SJCRH30 (cell line): Measurements from ENCODE around the gene DXO. TPM values are rescaled to one million over a fixed set of nuclear protein-coding genes. Genes with fewer than 3 reads are reported as not detected.
A peak's percentile ranks its signal among the peaks of the same experiment; 100 is the strongest.

Experiments
- DNase-seq, 2 experiments: peaks; one replicate each; pipeline ENCODE4 v3.0.0-alpha.2; 2015 to 2020
- H3K27ac ChIP-seq: fragments of 250-450 bp; sonication (Bioruptor Pico); 2 replicates; pipeline ENCODE4 v1.5.1; 2020; ENCODE audit warnings: mild to moderate bottlenecking, moderate library complexity
- H3K27me3 ChIP-seq: fragments of 250-450 bp; sonication (Bioruptor Pico); 2 replicates; pipeline ENCODE4 v1.5.1; 2020; ENCODE audit warnings: mild to moderate bottlenecking, moderate library complexity
- H3K36me3 ChIP-seq: fragments of 250-450 bp; sonication (Bioruptor Pico); 2 replicates; pipeline ENCODE4 v1.5.1; 2020; ENCODE audit warnings: mild to moderate bottlenecking, moderate library complexity
- H3K4me1 ChIP-seq: fragments of 250-450 bp; sonication (Bioruptor Pico); 2 replicates; pipeline ENCODE4 v1.5.1; 2020; ENCODE audit warnings: mild to moderate bottlenecking, moderate library complexity
- H3K4me3 ChIP-seq: fragments of 250-450 bp; sonication (Bioruptor Pico); 2 replicates; pipeline ENCODE4 v1.5.1; 2020; ENCODE audit warnings: mild to moderate bottlenecking, moderate library complexity
- H3K9me3 ChIP-seq: fragments of 250-450 bp; sonication (Bioruptor Pico); replicated peaks from 2 replicates; pipeline ENCODE4 v1.5.1; 2020; ENCODE audit warnings: mild to moderate bottlenecking, moderate library complexity
- total RNA-seq: library from RNA; depleted of rRNA; stranded (reverse); fragments of >200 nt; shearing (Covaris generic); gene quantifications from 2 replicates; pipeline ENCODE4 v1.2.3, GENCODE V29; 2014

DXO gene
- total RNA-seq, 1 experiment from 2014 or later, result 17.8 TPM

- Histone ChIP-seq H3K4me3 (peak overlapping the region; percentile 65), H3K36me3 (peaks cover 13% of the 10 kb centered on the region), H3K4me1 (no peaks in the 10 kb centered on the region; the same call in 1 of the 2 replicates), H3K9me3 (no peaks in the 10 kb centered on the region), H3K27me3 (no peaks in the 10 kb centered on the region), H3K27ac (peak overlapping the region; percentile 59; the same call in 1 of the 2 replicates)
- DNase-seq, result no peak
These were observed 1.2 kb downstream of the DXO start for GRCh38 chr6:31970604-31971271.

DNA sequence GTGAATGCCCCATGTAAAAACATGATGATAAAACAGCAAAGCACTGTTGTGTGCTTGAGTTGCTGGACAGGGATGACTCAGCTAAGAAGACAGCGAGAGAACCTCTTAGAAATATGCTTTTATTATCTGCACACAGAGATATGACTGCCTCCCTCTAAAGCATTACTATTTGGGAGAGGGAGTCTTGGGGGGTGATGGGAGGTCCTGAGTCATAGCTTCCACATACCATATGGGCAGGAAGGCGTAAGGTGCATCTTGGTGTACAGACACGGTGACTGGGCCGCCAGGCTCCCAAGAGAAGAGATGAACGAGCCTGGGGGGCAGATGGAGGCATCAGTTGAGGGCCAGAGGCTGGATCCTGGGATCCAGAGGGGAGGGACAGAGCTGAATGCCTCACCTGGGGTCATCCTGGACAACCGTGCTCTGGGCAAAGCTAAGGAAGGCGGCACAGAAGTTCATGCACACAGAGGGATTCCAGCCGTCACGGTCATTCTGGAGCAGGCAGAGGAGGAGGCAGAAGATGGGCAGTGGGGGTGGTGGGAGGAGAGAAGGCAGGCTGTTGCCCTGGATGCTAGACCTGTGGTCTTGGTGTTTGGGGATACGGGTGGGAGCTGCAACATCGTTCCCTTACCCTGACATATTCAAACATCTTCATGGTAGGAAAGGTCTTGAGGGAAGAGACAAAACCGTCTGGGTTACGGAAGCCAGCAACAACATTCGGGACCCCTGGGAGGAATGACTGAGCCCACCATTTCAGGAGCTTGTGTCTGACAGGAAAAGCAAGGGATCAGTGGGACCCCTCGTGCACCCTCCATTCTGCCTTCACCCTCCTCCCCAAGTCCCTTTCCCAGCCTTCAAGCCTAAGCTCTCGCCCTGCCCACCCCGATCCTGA, 2.0 kb downstream of the DXO start:
- Histone ChIP-seq H3K27me3 (no peaks in the 10 kb centered on the region), H3K27ac (no peak overlapping the region), H3K9me3 (no peaks in the 10 kb centered on the region), H3K4me3 (no peak overlapping the region), H3K4me1 (no peaks in the 10 kb centered on the region; the same call in 1 of the 2 replicates), H3K36me3 (peaks cover 15% of the 10 kb centered on the region)
- DNase-seq, result no peak

GRCh38 chr6:31968791-31969711, 2.9 kb downstream of the DXO start:
- H3K4me1 ChIP-seq, result no peaks in the 10 kb centered on the region; the same call in 1 of the 2 replicates
- H3K9me3 ChIP-seq, result no peaks in the 10 kb centered on the region
- H3K27ac ChIP-seq, result no peak overlapping the region
- no peak overlapping the region for H3K4me3 ChIP-seq
- H3K36me3 ChIP-seq, result peaks cover 22% of the 10 kb centered on the region
- no peak for DNase-seq
- H3K27me3 ChIP-seq, result no peaks in the 10 kb centered on the region

DNA sequence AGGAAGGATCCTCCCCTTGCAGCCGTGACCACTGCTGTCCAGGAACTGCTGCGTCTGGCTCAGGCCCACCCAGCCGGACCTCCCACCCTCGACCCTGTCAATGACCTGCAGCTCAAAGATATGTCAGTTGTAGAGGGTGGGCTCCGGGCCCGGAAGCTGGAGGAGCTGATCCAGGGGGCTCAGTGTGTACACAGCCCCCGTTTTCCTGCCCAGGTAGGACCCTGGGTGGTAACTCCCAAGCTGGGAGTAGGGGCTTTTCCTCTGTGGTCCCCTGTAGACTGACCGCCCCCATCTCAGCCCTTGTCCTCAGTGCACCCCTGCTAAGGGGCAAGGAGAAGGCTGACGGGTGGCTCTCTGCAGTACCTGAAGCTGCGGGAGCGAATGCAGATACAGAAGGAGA, 3.6 kb downstream of the DXO start:
- peaks cover 22% of the 10 kb centered on the region for H3K36me3 ChIP-seq

GRCh38 chr6:31967926-31968320, 4.0 kb downstream of the DXO start:
- no peak for DNase-seq
- Histone ChIP-seq H3K4me1 (no peaks in the 10 kb centered on the region), H3K9me3 (no peaks in the 10 kb centered on the region), H3K4me3 (no peak overlapping the region), H3K36me3 (peaks cover 24% of the 10 kb centered on the region), H3K27ac (no peak overlapping the region), H3K27me3 (no peaks in the 10 kb centered on the region)

More for the DNA sequence above, 3.6 kb downstream of the DXO start:
- Histone ChIP-seq H3K27me3 (no peaks in the 10 kb centered on the region), H3K27ac (no peak overlapping the region), H3K4me1 (no peaks in the 10 kb centered on the region; the same call in 1 of the 2 replicates), H3K9me3 (no peaks in the 10 kb centered on the region), H3K4me3 (no peak overlapping the region)
- no peak for DNase-seq

GRCh38 chr6:31966997-31967925, 4.7 kb downstream of the DXO start:
- Histone ChIP-seq H3K27me3 (no peaks in the 10 kb centered on the region), H3K9me3 (no peaks in the 10 kb centered on the region), H3K27ac (no peak overlapping the region), H3K4me3 (no peak overlapping the region), H3K4me1 (no peaks in the 10 kb centered on the region), H3K36me3 (peaks cover 27% of the 10 kb centered on the region)
- no peak for DNase-seq

- Histone ChIP-seq H3K9me3 (no peaks in the 10 kb centered on the region), H3K27ac (no peak overlapping the region), H3K4me1 (no peaks in the 10 kb centered on the region), H3K27me3 (no peaks in the 10 kb centered on the region), H3K36me3 (peaks cover 29% of the 10 kb centered on the region), H3K4me3 (no peak overlapping the region)
- no peak for DNase-seq
These were observed 5.4 kb downstream of the DXO start for GRCh38 chr6:31966506-31966905.

GRCh38 chr6:31965700-31966099, 6.2 kb downstream of the DXO start:
- Histone ChIP-seq H3K27me3 (no peaks in the 10 kb centered on the region), H3K4me1 (no peaks in the 10 kb centered on the region), H3K36me3 (peaks cover 29% of the 10 kb centered on the region), H3K9me3 (no peaks in the 10 kb centered on the region), H3K4me3 (no peak overlapping the region), H3K27ac (no peak overlapping the region)
- no peak for DNase-seq

- Histone ChIP-seq H3K27me3 (no peaks in the 10 kb centered on the region), H3K9me3 (no peaks in the 10 kb centered on the region), H3K4me1 (no peaks in the 10 kb centered on the region), H3K36me3 (peaks cover 22% of the 10 kb centered on the region), H3K27ac (no peak overlapping the region), H3K4me3 (no peak overlapping the region)
- no peak for DNase-seq
These were observed 8.0 kb downstream of the DXO start for GRCh38 chr6:31963921-31964320.

GRCh38 chr6:31961616-31962015, 10.3 kb downstream of the DXO start:
- Histone ChIP-seq H3K36me3 (peaks cover 19% of the 10 kb centered on the region), H3K27me3 (no peaks in the 10 kb centered on the region), H3K9me3 (no peaks in the 10 kb centered on the region)

GRCh38 chr6:31958741-31959739, 12.9 kb downstream of the DXO start, which contains the start of the genes NELFE and SKIC2:
Gene NELFE, minus strand, starts transcription at chr6:31958971. Its CDS starts 525 bp downstream, at chr6:31958446.
Gene SKIC2, plus strand, starts transcription at chr6:31959175. Its CDS starts 18 bp downstream, at chr6:31959193.
- Histone ChIP-seq H3K27me3 (no peaks in the 10 kb centered on the region), H3K4me1 (peaks cover 3% of the 10 kb centered on the region; the same call in 1 of the 2 replicates), H3K36me3 (peaks cover 22% of the 10 kb centered on the region), H3K9me3 (no peaks in the 10 kb centered on the region), H3K27ac (peak within 1 kb of the TSS; percentile 52), H3K4me3 (peak within 1 kb of the TSS; percentile 76)
- peak; percentile 97 for DNase-seq

More at GRCh38 chr6:31961616-31962015, 10.3 kb downstream of the DXO start:
- H3K4me3 ChIP-seq, result no peak overlapping the region
- DNase-seq, result no peak
- H3K27ac ChIP-seq, result no peak overlapping the region
- H3K4me1 ChIP-seq, result peaks cover 3% of the 10 kb centered on the region; the same call in 1 of the 2 replicates

DNA sequence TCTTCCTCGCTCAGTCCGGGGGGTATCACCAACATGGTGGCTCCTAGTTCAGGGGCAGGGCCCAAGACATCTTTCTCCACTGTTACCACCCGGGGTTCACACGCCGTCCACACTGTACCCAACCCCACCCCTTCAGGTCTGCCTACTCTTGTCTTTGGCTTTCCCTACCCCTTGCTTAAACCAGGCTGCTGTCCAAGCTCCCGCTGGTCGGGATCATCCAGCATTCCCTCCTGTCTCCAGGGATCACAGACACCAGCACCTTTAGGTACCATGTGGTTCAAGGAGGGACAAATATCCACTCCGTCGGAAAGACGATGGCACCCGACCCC, 13.6 kb downstream of the DXO start:
- Histone ChIP-seq H3K4me1 (peaks cover 3% of the 10 kb centered on the region; the same call in 1 of the 2 replicates), H3K27ac (peak overlapping the region; percentile 52), H3K9me3 (no peaks in the 10 kb centered on the region), H3K27me3 (no peaks in the 10 kb centered on the region), H3K36me3 (peaks cover 28% of the 10 kb centered on the region), H3K4me3 (peak overlapping the region; percentile 76)
- DNase-seq, result peak in 1 of 2 experiments; percentile 18
